ENCODE data around the gene FGGY. TPM values are rescaled to one million over a fixed set of nuclear protein-coding genes. Genes with fewer than 3 reads are reported as not detected.

FGGY gene
- total RNA-seq, 1 donor from 2014 or later: 32.5 TPM

DNA sequence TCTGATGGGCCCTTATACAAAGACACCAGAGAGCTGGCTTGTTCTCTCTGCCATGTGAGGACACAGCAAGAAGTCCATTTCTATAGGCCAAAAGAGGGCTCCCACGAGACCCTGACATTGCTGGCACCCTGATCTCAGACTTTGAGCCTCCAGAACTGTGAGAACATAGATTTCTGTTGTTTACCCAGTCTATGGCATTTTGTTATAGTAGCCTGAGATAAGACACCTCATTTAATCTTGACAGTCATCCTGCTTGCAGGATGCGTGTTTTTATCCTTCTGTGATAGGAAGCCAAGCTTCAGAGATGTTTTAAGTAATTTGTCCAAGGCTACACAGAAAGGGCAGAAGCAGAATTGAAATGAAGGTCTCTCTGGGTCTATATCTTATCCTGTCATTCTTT is 379.0 kb downstream of the FGGY start:
- Histone ChIP-seq H3K4me2 (no peak overlapping the region), H3K9me3 (ENCODE audit: low read depth) (no peaks in the 10 kb centered on the region), H3K79me2 (ENCODE audit: low read depth) (no peaks in the 10 kb centered on the region), H3F3A (ENCODE audit: low read depth) (peaks cover 27% of the 10 kb centered on the region), H3K27ac (no peak overlapping the region), H3K9ac (no peak overlapping the region), H3K4me1 (peaks cover 69% of the 10 kb centered on the region), H2AFZ (replicated peaks) (no peak overlapping the region), H3K27me3 (no peaks in the 10 kb centered on the region), H3K4me3 (no peak overlapping the region), H3K36me3 (no peaks in the 10 kb centered on the region), H4K20me1 (ENCODE audit: low read depth) (no peaks in the 10 kb centered on the region)
- Mint-ChIP-seq H3K27me3 (ENCODE audit: insufficient read depth, low read depth) (peaks cover 17% of the 10 kb centered on the region), H3K9me3 (no peaks in the 10 kb centered on the region), H3K36me3 (no peaks in the 10 kb centered on the region), H3K4me1 (peaks cover 59% of the 10 kb centered on the region), H3K27ac (no peak overlapping the region), H3K4me3 (no peak overlapping the region)
- TF ChIP-seq EZH2 (IDR thresholded peaks at IDR 0.05) (no peak), EZH2phosphoT487 (IDR thresholded peaks at IDR 0.05) (no peak)
- TF ChIP-seq, protein P1, sequence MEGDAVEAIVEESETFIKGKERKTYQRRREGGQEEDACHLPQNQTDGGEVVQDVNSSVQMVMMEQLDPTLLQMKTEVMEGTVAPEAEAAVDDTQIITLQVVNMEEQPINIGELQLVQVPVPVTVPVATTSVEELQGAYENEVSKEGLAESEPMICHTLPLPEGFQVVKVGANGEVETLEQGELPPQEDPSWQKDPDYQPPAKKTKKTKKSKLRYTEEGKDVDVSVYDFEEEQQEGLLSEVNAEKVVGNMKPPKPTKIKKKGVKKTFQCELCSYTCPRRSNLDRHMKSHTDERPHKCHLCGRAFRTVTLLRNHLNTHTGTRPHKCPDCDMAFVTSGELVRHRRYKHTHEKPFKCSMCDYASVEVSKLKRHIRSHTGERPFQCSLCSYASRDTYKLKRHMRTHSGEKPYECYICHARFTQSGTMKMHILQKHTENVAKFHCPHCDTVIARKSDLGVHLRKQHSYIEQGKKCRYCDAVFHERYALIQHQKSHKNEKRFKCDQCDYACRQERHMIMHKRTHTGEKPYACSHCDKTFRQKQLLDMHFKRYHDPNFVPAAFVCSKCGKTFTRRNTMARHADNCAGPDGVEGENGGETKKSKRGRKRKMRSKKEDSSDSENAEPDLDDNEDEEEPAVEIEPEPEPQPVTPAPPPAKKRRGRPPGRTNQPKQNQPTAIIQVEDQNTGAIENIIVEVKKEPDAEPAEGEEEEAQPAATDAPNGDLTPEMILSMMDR (IDR thresholded peaks at IDR 0.05): no peak
- no peak for DNase-seq (ENCODE audit: low spot score)

DNA sequence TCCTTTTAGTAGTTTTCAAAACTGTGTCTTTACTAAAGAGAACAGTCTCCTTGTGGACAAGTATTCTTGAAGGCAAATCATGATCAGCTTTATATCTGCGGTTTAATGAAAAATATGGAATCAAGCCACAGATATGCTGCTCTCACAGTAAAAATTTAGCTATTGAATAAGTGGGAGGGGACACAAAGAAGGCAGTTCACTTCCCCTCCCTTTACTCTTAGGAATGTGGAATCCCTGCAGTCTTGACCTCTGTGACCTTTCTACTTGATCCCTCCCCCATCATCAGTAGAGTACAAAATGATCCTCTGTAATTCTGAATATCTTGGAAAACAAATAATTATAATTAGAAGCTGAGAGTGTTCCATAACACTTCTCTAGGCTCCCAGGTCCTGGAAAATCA is 381.1 kb downstream of the FGGY start:
- H3K27me3 ChIP-seq: no peaks in the 10 kb centered on the region
- H3K27ac Mint-ChIP-seq: peak overlapping the region; percentile 85
- peaks cover 69% of the 10 kb centered on the region for H3K4me1 Mint-ChIP-seq
- H3K4me3 Mint-ChIP-seq: no peak overlapping the region
- no peak overlapping the region for H2AFZ ChIP-seq (replicated peaks)
- H3K9me3 Mint-ChIP-seq: no peaks in the 10 kb centered on the region
- peak overlapping the region; percentile 15 for H3K4me3 ChIP-seq
- peak; percentile 75 for DNase-seq (ENCODE audit: low spot score)
- H3K4me2 ChIP-seq: peak overlapping the region; percentile 73
- peak overlapping the region; percentile 88 for H3K27ac ChIP-seq
- H3K36me3 ChIP-seq: no peaks in the 10 kb centered on the region
- H3K27me3 Mint-ChIP-seq (ENCODE audit: insufficient read depth, low read depth): peaks cover 11% of the 10 kb centered on the region
- H3K79me2 ChIP-seq (ENCODE audit: low read depth): no peaks in the 10 kb centered on the region
- peaks cover 87% of the 10 kb centered on the region for H3K4me1 ChIP-seq
- H4K20me1 ChIP-seq (ENCODE audit: low read depth): no peaks in the 10 kb centered on the region
- TF ChIP-seq, protein P1 (IDR thresholded peaks at IDR 0.05): no peak
- TF ChIP-seq EZH2phosphoT487 (IDR thresholded peaks at IDR 0.05): no peak
- no peak for TF ChIP-seq EZH2 (IDR thresholded peaks at IDR 0.05)
- H3K9ac ChIP-seq: no peak overlapping the region
- H3F3A ChIP-seq (ENCODE audit: low read depth): peaks cover 38% of the 10 kb centered on the region
- H3K9me3 ChIP-seq (ENCODE audit: low read depth): no peaks in the 10 kb centered on the region
- no peaks in the 10 kb centered on the region for H3K36me3 Mint-ChIP-seq

DNA sequence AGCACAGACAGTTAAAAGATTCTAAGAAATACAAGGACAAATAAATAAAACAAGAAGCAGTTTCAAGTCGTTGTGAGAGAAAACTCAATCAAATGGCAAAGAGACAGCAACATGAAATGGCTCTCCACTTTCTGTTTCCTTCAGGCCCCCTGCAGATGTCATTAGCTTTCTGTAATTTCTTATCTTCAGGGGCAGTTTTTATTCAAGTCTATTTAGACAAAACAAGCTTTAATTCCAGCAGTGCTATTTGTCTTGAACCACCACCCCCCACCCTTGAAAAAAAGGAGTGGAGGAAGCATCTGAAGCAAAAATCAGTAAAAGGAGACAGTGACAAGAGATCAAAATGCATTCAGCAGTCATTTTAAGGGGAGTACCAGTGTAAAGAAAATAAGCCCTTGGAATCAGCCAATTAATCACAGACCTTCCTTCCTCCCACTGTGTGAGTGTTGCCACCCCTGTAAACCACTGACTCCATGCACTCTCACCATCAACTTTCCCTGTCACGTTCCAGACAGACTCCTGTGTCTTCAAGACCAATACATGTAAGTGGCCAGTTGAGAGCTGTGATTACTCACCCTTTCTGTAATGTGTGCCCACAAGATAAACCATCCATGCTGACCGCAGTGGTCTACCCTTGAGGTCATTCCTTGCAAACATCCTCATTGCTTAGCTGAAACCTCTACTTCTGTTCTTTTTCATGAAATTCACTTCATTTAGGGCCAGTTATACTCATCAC is 381.8 kb downstream of the FGGY start:
- H3K4me1 Mint-ChIP-seq: peaks cover 63% of the 10 kb centered on the region
- no peaks in the 10 kb centered on the region for H3K79me2 ChIP-seq (ENCODE audit: low read depth)
- no peak overlapping the region for H3K9ac ChIP-seq
- no peaks in the 10 kb centered on the region for H3K9me3 Mint-ChIP-seq
- H3K27me3 Mint-ChIP-seq (ENCODE audit: insufficient read depth, low read depth): peaks cover 11% of the 10 kb centered on the region
- peak overlapping the region; percentile 73 for H3K4me2 ChIP-seq
- no peaks in the 10 kb centered on the region for H3K36me3 ChIP-seq
- H3K36me3 Mint-ChIP-seq: no peaks in the 10 kb centered on the region
- H3K4me3 Mint-ChIP-seq: peak overlapping the region; percentile 3
- peak; percentile 41 for DNase-seq (ENCODE audit: low spot score)
- H2AFZ ChIP-seq (replicated peaks): no peak overlapping the region
- H3K27ac Mint-ChIP-seq: peak overlapping the region; percentile 91
- H4K20me1 ChIP-seq (ENCODE audit: low read depth): no peaks in the 10 kb centered on the region
- peak overlapping the region; percentile 15 for H3K4me3 ChIP-seq
- peak overlapping the region; percentile 88 for H3K27ac ChIP-seq
- peaks cover 39% of the 10 kb centered on the region for H3F3A ChIP-seq (ENCODE audit: low read depth)
- no peaks in the 10 kb centered on the region for H3K9me3 ChIP-seq (ENCODE audit: low read depth)
- no peaks in the 10 kb centered on the region for H3K27me3 ChIP-seq
- no peak for TF ChIP-seq EZH2phosphoT487 (IDR thresholded peaks at IDR 0.05)
- TF ChIP-seq EZH2 (IDR thresholded peaks at IDR 0.05): no peak
- TF ChIP-seq, protein P1 (IDR thresholded peaks at IDR 0.05): no peak
- H3K4me1 ChIP-seq: peaks cover 85% of the 10 kb centered on the region

All from neural progenitor cell (in vitro differentiated cells).